HG02943 (cell line): ENCODE results near the gene LINGO4.
"Not testable (repeated sequence)": the region's sequence is repeated elsewhere in the genome, so short reads cannot be mapped to it uniquely, and the experiment has no call there.

Experiments
- ATAC-seq: cut with Tn5 transposase; IDR thresholded peaks from one replicate; pipeline ENCODE4 v1.9.1; 2021; ENCODE audit warnings: mild to moderate bottlenecking, low read depth, moderate library complexity; ENCODE audit not compliant: unreplicated experiment

The LINGO4 gene

DNA sequence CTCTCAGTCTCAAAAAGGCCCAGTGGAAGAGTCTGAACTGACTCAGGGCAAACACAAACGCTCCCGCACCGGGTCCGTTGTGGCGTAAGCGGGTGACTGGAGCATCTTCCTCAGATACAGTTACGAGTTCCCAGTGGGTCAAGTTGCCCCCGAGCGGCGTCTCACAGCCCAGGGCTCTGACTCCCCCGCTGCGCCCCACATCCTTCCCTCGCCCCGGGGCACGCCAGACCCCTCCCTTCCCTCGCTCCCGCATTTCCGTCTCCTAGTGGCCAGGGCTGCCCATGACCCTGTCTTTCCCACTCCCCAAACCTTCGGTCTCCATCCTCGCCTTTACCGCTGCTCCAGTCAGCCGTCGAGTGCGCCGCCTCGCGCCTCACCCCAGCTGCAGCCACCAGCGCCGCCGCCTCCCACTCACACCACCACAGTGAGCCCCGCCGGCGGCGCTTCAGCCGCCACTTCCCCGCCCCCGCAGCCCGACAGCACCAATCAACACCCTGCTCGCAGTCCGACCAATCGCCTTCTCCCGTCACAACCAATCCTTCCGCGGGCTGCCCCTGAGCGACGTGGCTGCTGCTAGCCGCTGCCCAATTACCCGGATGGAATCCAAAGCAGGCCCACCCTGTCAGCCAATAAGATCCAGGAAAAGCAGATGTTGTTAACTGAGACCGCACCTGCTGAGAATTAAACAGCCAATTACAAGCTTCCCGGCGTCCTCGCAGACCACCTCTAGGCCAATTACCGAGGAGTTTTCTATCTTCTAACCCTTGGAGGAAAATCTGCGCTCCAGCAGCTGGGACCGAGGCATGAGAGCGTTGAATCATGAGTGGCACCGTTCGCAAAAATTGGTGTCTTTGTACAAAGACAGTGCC is 14.9 kb downstream of the LINGO4 start, which contains the start of gene TDRKH:
TDRKH (minus strand) TSS at position 430 of the 869 bp plus-strand sequence. CDS start 7,478 bp downstream, outside the sequence.
- peak; percentile 96 for ATAC-seq

DNA sequence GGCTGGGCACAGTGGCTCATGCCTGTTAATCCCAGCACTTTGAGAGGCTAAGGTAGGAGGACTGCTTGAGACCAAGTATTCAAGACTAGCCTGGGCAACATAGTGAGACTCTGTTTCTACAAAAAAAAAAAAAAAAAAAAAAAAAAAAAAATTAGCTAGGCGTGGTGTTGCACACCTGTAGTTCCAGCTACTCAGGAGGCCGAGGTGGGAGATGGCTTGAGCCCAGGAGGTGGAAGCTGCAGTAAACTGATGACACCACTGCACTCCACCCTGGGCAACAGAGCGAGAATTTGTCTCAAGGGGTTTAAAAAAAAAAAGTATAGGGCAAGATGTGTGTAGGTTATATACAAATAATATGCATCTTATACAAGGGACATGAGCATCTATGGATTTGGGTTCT is 17.5 kb downstream of the LINGO4 start:
- no peak for ATAC-seq

DNA sequence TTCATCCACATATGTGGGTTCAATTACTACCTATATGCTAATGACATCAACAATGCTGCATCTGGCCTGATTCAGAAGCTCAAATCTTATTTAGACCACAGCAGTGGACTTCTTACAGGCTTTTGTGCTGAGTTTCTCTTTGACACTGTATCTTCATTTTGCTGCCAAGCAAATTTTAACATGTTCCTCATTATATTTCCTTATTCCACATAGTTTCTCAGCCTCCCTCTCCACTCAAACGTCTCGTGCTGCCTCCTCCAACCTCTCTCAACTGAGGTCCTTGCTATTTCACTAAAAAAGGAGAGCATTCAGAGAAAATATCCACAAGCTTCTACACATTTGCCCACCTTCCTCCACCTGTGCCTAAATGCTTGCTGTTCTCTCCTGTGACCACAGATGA is 21.4 kb downstream of the LINGO4 start:
- ATAC-seq, result no peak

DNA sequence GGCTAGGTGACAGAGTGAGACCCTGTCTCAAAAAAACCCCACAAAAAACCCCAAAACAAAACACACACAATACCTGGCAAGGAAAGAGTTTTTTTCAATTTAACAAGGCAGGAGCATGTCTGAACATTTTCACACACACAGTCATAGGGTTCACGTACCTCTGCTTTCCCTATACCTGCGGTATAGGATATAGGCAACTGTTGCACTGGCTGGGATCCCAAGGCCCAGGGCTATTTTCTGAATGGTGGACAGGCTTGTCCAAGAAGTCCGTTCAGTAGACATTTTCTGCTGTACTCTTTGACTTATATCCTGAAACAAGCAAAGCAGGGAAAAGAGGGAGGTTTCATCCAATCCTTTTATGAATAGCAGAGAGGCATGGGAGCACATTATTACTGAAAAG is 22.5 kb downstream of the LINGO4 start:
- no peak for ATAC-seq

DNA sequence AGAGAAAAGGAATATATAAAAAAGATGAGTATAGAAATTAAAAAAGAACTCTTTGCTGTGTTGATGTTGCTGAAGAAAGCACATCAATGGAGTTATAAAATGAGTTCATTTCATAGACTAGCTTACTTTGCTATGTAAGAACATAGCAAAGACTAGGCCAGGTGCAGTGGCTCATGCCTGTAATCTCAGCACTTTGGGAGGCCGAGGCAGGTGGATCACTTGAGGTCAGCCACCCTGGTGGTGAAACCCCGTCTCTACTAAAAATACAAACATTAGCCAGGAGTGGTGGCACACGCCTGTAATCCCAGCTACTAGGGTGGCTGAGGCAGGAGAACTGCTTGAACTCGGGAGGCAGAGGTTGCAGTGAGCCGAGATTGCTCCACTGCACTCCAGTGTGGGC is 23.2 kb downstream of the LINGO4 start:
- not testable (repeated sequence) for ATAC-seq

DNA sequence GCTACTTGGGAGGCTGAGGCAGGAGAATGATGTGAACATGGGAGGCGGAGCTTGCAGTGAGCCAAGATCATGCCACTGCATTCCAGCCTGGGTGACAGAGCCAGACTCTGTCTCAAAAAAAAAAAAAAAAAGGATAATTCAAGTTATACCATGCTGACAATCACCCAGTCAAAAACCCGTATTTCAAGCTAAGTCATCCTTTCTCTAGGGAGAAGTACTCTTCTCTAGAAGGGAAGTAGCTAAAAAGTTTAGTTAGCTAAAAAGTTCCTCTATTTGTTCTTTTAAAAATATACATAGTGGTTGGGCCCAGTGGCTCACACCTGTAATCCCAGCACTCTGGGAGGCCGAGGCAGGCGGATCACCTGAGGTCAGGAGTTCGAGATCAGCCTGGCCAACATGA is 24.5 kb downstream of the LINGO4 start:
- ATAC-seq, result not testable (repeated sequence)

DNA sequence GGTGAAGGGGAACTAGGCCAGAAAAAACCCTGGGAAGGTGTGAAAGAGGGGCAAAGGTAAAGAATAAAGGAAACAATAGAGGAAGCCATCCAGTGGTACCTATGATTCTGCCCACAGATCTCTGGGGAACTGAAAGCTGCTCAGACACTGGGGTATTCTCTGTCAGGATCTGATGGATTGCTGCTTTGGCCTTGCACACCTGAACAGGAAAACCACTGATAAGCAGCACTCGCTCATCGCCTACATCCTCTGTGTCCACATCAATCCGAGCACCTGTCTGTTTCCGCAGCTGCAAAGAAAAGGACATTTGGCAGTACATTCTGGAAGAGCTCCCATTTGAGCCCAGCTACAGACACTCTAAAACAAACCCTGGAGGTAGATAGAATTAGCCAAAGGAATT is 25.4 kb downstream of the LINGO4 start:
- no peak for ATAC-seq

DNA sequence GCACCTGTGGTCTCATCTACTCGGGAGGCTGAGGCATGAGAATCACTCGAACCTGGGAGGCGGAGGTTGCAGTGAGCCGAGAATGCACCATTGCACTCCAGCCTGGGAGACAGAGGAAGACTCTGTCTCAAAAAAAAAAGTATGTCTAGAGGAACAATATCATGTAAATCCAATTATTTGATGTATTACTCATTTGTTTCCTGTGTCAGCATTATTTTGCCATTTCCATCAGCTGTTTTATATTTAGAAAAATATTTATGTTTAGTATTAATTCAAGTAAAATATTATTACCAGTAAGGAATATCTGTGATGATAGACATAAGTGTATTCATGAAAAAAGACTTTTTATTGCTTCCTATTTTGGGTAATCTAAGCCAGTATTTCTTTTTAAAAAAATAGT is 27.9 kb downstream of the LINGO4 start:
- ATAC-seq, result no peak

DNA sequence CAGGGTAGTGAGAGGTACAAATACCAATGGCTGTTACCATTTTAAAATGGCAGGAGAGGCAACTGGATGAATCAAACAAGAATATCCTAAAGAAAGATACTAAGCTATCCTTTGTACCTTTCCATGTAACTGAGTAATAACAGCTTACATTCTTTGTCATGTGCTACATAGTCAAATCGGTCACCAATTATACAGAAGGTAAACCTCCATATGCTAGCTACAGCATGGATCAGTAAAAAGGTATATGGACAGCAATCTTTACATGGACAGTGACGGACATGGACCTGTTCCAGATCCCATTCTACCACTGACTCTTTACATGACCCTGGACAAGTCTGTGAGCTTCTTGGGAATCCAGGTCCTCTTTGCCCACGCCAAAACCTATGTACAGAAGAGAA is 28.6 kb downstream of the LINGO4 start:
- no peak for ATAC-seq

DNA sequence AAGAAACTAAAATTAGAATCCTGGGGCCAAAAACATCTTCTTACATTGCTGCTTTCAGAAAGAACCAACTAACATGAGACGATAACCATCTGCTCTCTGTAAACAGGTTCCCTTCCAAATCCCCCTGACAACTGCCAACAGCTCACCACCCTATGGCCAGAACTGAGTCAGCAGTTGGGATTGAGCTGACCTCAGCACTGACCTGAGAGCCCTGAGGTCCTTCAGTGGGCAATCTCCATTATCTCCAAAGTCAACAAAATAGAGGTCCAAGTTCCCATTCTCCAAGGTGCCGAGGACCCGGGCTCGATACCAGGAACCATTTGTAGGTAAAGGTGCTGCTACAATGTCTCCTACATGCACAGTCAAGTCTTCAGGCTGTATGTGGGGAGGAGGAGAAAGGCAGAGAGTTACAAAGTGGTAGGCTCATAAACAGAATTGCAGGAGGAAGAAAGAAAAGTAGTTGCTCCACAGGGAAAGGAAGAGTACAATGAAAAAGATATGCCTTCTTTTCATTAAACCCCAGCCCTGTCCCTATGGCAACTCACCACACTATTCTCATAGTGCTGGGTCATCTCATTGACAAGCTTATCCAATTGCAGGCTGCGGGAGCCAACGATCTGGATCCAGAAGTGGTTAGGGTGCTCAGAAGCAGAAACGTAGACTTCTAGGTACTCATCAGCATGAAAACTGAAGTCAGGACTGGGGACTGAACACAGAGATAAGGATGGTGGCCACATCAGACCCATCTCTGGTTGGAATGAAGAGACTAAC is 29.1 kb downstream of the LINGO4 start:
- ATAC-seq, result no peak

DNA sequence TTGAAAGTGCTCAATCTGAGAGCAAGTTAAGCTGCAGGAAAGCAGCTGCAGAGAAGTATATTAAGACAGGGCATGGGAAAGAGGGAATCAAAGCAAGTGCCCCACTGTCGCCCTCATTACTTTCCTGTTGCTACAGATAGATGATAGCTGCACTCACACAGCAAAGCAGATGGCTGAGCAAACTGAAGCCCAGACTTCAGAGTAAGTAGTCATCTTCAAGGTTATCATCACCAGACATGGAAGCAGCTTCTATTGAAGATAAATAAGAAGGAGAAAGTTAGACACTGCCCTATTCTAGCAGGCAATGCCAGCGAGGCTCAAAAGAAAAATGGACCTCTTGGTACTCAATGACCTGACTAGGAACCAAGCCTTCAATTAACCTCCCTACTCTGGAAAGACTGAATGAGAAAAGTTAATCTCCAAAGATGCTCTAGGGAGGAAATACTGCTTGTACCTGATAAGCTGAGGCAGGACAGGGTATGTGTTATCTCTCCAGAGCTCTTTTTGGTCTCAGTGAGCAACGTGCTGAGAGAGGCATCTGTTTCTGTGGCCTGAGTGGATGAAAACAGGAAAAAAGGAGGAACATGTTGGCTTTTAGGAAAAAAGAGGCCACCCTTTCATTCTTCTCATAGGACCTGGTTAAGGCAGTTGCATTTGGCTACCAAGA is 30.8 kb downstream of the LINGO4 start:
- no peak for ATAC-seq

DNA sequence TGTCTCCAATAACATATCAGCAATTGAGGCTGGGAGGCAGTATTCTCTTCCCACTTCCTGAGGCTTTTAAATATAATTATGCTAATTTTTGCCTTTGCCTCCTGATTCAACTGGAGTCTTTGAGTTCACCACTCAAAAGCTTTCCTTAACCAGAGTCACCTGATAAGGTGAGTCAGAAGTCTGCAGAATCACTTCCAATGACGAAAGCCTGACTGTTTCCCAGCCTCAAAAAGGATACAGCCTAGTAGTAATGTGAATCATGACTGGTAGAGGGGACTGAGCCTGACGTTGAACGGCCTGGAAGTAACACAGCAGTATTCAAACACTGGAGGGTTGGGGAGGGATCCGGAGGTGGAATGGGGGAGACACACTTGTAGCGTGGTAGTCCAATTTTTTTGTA is 31.5 kb downstream of the LINGO4 start:
- ATAC-seq, result no peak

DNA sequence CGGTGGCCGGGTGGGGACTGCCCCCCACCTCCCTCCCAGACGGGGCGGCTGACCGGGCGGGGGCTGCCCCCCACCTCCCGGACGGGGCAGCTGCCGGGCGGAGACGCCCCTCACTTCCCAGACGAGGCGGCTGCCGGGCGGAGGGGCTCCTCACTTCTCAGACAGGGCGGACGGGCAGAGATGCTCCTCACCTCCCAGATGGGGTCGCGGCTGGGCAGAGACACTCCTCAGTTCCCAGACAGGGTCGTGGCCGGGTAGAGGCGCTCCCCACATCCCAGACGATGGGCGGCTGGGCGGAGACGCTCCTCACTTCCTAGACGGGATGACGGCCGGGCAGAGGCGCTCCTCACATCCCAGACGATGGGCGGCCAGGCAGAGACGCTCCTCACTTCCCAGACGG is 35.9 kb downstream of the LINGO4 start:
- ATAC-seq, result not testable (repeated sequence)

DNA sequence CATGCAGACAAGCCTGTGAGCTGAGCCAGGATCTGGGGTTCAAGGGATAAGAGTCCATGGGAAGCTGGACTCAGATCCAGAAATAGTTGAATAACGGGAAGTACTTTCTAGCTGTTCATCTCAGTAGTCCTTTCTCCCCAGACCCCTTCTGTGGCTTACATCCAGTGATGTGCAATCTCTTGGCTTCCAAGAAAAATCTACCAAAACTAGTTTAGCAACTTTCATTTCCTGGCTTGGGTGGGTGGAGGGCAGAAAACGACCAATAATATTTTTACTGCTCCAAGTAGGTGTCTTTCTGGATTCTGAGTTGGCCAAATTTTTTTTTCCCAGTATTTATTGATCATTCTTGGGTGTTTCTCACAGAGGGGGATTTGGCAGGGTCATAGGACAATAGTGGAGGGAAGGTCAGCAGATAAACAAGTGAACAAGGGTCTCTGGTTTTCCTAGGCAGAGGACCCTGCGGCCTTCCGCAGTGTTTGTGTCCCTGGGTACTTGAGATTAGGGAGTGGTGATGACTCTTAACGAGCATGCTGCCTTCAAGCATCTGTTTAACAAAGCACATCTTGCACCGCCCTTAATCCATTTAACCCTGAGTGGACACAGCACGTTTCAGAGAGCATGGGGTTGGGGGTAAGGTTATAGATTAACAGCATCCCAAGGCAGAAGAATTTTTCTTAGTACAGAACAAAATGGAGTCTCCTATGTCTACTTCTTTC is 36.7 kb downstream of the LINGO4 start:
- not testable (repeated sequence) for ATAC-seq

DNA sequence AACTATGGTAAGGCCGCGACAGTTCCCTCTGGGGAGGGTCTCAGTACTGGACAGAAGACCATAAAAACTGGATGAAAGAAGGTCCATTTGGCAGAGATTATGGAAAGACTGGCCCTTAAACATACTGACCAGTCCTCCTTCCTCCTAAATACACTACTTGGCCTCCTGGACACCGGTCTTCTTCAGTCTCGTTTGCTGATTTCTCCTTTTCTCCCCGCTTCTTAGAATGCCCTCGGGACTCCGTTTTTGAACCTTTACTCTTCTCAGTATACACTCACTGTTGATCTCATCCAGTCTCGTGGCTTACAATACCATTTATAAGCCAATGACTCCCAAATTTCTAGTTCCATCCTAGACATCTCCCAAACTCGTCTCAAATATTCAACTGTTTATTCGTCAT is 41.2 kb downstream of the LINGO4 start:
- no peak for ATAC-seq

DNA sequence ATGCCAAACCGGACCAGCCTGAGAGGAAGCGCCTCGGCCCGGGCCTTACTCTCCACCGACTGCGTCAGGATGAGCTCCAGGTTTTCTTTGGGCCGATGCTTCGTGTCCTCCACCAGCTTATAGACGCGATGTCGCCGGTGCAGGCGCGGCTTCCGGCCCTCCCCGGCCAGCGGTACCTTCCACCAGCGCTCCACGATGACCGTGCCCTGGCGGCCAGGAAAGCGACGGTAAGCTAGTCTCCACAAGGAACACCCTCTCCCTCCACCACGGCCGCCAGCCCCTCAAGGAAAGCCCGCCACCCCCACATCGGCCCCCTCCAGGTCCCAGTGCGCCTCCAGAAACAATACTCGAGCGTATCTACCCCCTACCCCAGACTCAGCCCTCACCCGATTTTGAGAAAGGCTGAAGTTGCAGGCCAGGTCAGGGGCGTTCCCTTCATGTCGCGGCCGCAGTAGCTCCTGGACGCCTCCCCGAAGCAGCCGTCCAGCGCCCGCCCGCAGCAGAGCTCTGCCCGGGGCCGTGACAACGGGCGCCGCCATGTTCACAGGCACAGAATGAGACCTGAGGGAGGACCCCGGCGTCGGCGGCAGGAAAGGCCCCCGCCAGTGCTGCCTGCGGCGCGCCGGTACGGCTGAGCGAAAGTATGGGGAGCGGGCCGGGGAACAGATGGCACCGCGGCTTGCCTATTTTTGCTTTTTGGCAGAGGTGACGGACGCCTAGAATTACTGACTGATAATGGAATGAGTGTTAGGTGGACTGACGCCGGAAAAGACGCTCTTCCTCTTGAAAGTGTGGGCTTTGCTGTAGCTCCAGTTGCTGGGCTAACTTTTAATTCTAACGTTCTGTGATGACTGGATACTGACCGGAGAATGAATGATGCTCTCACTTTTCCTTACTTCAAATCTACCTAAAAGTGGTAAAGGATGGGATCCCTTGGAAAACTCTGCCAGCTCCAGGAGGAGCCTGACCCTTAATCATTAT is 42.0 kb downstream of the LINGO4 start, which contains the start of gene MRPL9:
MRPL9 (minus strand) TSS at position 556 of the 981 bp plus-strand sequence; CDS start at position 539, 17 bp downstream.
- peak; percentile 93 for ATAC-seq

DNA sequence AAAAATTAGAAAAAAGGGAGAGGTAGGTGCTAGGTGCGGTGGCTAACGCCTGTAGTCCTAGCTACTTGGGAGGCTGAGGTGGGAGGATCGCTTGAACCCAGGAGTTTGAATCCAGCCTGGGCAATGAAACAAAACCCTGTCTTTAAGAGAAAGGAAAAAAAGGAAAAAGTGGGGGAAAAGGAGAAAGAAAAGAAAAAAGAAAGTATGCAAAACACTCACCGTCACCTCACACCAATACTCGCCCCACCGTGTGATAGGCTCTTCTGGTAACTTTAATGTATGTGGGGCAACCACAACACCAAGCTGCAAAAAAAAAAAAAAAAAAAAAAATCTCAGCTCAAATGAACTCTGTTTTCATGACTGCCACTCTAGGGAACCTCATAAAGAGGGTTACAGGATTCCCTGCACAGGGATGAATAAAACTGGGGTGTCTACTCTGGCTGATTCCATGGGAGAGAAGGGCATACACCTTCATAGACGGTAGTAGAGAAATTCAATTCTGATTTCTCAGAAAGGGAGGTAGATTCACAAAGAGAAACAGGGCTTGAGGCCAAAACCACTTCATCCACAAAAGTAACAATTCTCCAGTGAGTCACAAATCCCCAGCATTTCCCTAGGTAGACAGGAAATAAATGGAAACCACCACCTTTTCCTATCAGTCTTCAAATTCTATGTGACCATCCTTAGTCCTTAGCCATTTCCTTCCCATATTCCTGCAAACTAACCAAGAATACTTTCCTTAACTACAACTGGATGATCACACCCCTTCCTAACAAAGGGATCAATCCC is 44.4 kb downstream of the LINGO4 start:
- ATAC-seq, result no peak

DNA sequence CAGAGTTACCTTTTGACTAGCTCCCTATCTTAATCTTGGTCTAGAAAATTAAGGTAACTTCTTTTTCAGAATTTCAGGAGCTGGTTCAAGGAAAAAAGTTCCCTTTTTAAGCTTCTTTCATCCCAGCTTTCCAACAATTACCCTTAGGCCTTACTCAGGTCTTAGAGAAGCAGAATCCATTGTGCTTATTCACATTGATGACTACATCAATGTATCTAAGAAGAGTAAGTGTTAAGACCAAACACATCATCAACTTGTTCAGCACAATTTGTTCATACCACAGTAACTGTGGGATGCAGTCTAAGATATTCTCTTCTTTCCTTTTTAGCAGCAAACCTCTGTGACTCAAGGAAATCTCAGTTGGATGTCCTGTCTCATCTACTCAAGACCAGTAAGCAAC is 46.0 kb downstream of the LINGO4 start:
- no peak for ATAC-seq
